B cell (primary cell): Measurements from ENCODE around the gene PCSK7. TPM values are rescaled to one million over a fixed set of nuclear protein-coding genes. Genes with fewer than 3 reads are reported as not detected.
"Not testable (repeated sequence)": the region's sequence is repeated elsewhere in the genome, so short reads cannot be mapped to it uniquely, and the experiment has no call there.

Experiments
- ATAC-seq: fragments of 200-7000 bp; cut with Tn5 transposase; one replicate; pipeline ENCODE4 v1.10.0; 2021; ENCODE audit warnings: low read depth, mild to moderate bottlenecking, moderate number of reproducible peaks, moderate library complexity
- CTCF ChIA-PET: fragments of 350-600 bp; sonication (Branson Sonifier 250); formaldehyde crosslinking; loops from one replicate; lab custom pipeline; 2021; ENCODE audit warnings: antibody characterized with exemption, inconsistent platforms; lab: Charles Lee
- POLR2A ChIA-PET: fragments of 350-600 bp; sonication (Branson Sonifier 250); formaldehyde crosslinking; loops from one replicate; lab custom pipeline; 2021; ENCODE audit warnings: antibody characterized with exemption; lab: Charles Lee
- DNase-seq: peaks from one replicate; pipeline ENCODE4 v3.0.0; 2013
- H2AFZ ChIP-seq: 2 replicates; pipeline ENCODE4 v1.6.1; 2012; ENCODE audit warnings: mild to moderate bottlenecking, low read depth, low read length; ENCODE audit not compliant: insufficient read depth, poor library complexity, severe bottlenecking
- H3K27ac ChIP-seq, 2 donors: 1 replicate in 1 of 2; 2 replicates in 1 of 2; pipeline ENCODE4 v1.5.1; 2012 to 2013; ENCODE audit warnings: low read length in 2 of 2, mild to moderate bottlenecking in 2 of 2, moderate library complexity in 1 of 2
- H3K27me3 ChIP-seq, 4 experiments: fragments of 200-600 bp in 1 of 4; sonication (generic) in 1 of 4; replicated peaks in 1 of 4; 1 replicate in 2 of 4; 2 replicates in 2 of 4; pipeline versions ENCODE4 v1.6.1 to v1.7.0; 2013 to 2016; ENCODE audit warnings: low read length in 3 of 4, mild to moderate bottlenecking in 2 of 4, mixed read lengths in 1 of 4, moderate library complexity in 1 of 4; ENCODE audit not compliant: insufficient read depth in 4 of 4, control insufficient read depth in 3 of 4; ENCODE audit errors: control extremely low read depth in 1 of 4
- H3K36me3 ChIP-seq, 2 experiments: replicated peaks in 1 of 2; 1 replicate in 1 of 2; 2 replicates in 1 of 2; pipeline versions ENCODE4 v1.6.1 to v1.7.1; 2013; ENCODE audit warnings: low read length in 1 of 2; ENCODE audit not compliant: insufficient read depth in 2 of 2, control insufficient read depth in 1 of 2; ENCODE audit errors: control extremely low read depth in 1 of 2, extremely low read depth in 1 of 2
- H3K4me1 ChIP-seq, 2 donors: fragments of 200-600 bp in 1 of 2; sonication (generic) in 1 of 2; 1 replicate in 1 of 2; 2 replicates in 1 of 2; pipeline versions ENCODE4 v1.5.1 to v1.6.1; 2013 to 2017; ENCODE audit warnings: low read length in 2 of 2; ENCODE audit not compliant: control insufficient read depth in 2 of 2, insufficient read depth in 2 of 2
- H3K4me2 ChIP-seq: replicated peaks from 2 replicates; pipeline ENCODE3; 2012; ENCODE audit warnings: mild to moderate bottlenecking, low read depth, low read length; ENCODE audit not compliant: poor library complexity, severe bottlenecking
- H3K4me3 ChIP-seq, 5 experiments: fragments of 200-600 bp in 1 of 5; sonication (generic) in 1 of 5; 1 replicate in 3 of 5; 2 replicates in 2 of 5; pipeline versions ENCODE4 v1.5.1 to v1.7.0; 2011 to 2016; ENCODE audit warnings: low read length in 4 of 5, mild to moderate bottlenecking in 4 of 5, low read depth in 2 of 5, control low read depth in 1 of 5, moderate library complexity in 1 of 5; ENCODE audit not compliant: insufficient read depth in 1 of 5; ENCODE audit errors: control extremely low read depth in 1 of 5, extremely low read depth in 1 of 5
- H3K79me2 ChIP-seq: fragments of 200-600 bp; sonication (generic); one replicate; pipeline ENCODE4 v1.6.0; 2016; ENCODE audit warnings: low read length; ENCODE audit not compliant: control insufficient read depth, insufficient read depth
- H3K9ac ChIP-seq: fragments of 200-600 bp; sonication (generic); 2 replicates; pipeline ENCODE4 v1.6.1; 2017; ENCODE audit warnings: mild to moderate bottlenecking, low read length, moderate library complexity
- H3K9me3 ChIP-seq, 3 donors: one replicate each; pipeline versions ENCODE4 v1.6.1 to v1.7.1; 2013; ENCODE audit warnings: low read length in 2 of 3; ENCODE audit not compliant: control insufficient read depth in 2 of 3, insufficient read depth in 1 of 3; ENCODE audit errors: control extremely low read depth in 1 of 3
- H4K20me1 ChIP-seq: 2 replicates; pipeline ENCODE4 v1.6.0; 2012; ENCODE audit warnings: mild to moderate bottlenecking, low read length; ENCODE audit not compliant: insufficient read depth, control insufficient read depth, poor library complexity, severe bottlenecking
- H3K27ac Mint-ChIP-seq: one replicate; pipeline ENCODE4 v1.8.0; 2021; ENCODE audit warnings: mixed read lengths
- H3K27me3 Mint-ChIP-seq: one replicate; pipeline ENCODE4 v1.8.0; 2021; ENCODE audit warnings: mixed read lengths
- H3K4me1 Mint-ChIP-seq: one replicate; pipeline ENCODE4 v1.8.0; 2021; ENCODE audit warnings: mixed read lengths
- H3K4me3 Mint-ChIP-seq: one replicate; pipeline ENCODE4 v1.8.0; 2021; ENCODE audit warnings: mixed read lengths
- H3K9me3 Mint-ChIP-seq: one replicate; pipeline ENCODE4 v1.8.0; 2022; ENCODE audit warnings: mixed read lengths; ENCODE audit not compliant: insufficient read depth
- CTCF ChIP-seq: fragments of 200-600 bp; IDR thresholded peaks from one replicate; pipeline ENCODE4 v1.8.0; 2022; ENCODE audit warnings: antibody characterized with exemption, mild to moderate bottlenecking
- EZH2 ChIP-seq: IDR thresholded peaks from 2 replicates; pipeline ENCODE4 v1.6.1; 2012; ENCODE audit warnings: borderline replicate concordance, low read depth, mild to moderate bottlenecking, moderate library complexity, low read length; ENCODE audit not compliant: insufficient read depth, poor library complexity, severe bottlenecking
- WGBS: methylation state at CpG from one replicate; pipeline ENCODE4 v1.1.5; 2013; ENCODE audit warnings: missing lambda C conversion rate; ENCODE audit not compliant: insufficient coverage; 5-methylcytosine and 5-hydroxymethylcytosine counted together
- intact Hi-C: fragments of 100-400 bp; cut with micrococcal nuclease; formaldehyde crosslinking; loops from one replicate; pipeline ENCODE4 v1.10.0; 2022
- polyA plus RNA-seq: library from polyadenylated mRNA; depleted of rRNA; stranded (reverse); fragments of >200 nt; gene quantifications from 2 replicates; pipeline ENCODE4 v1.2.3, GENCODE V29; 2012
- total RNA-seq, 2 donors: library from RNA; stranded (reverse); fragments of 120-200 nt in 1 of 2; gene quantifications; 1 replicate in 1 of 2; 2 replicates in 1 of 2; pipeline versions ENCODE4 v1.2.3 to v1.2.4, GENCODE V29; 2013 to 2022

PCSK7 gene
- total and polyA plus RNA-seq, 2 donors (not counting 1 experiment from before 2014, with no cell fraction given): 203 to 283 TPM

- ATAC-seq: no peak
- DNase-seq: no peak
- no peaks in the 10 kb centered on the region for H3K4me1 ChIP-seq
Measured at GRCh38 chr11:117273550-117274289, 41.8 kb upstream of the PCSK7 start.

GRCh38 chr11:117272175-117272574 is 40.3 kb upstream of the PCSK7 start:
- intact Hi-C loops, ATAC-seq, H4K20me1 ChIP-seq, H3K4me1 Mint-ChIP-seq, H3K9me3 ChIP-seq, H3K4me3 ChIP-seq, DNase-seq, H3K4me1 ChIP-seq, H3K9me3 Mint-ChIP-seq, H3K27me3 ChIP-seq, H3K4me2 ChIP-seq, H3K4me3 Mint-ChIP-seq, H3K27ac ChIP-seq, H3K79me2 ChIP-seq, H3K27me3 Mint-ChIP-seq, H2AFZ ChIP-seq, H3K9ac ChIP-seq, H3K27ac Mint-ChIP-seq: not testable (repeated sequence)
- H3K36me3 ChIP-seq: peaks cover 0 to 21% of the 10 kb centered on the region in 2 experiments
- WGBS: no CpG with 5 or more reads among the region's 5 CpGs
- CTCF ChIA-PET: interaction anchor here (1.3 kb wide), 1 partner anchor 12 kb away, joined by 5 read pairs; no protein-coding TSS in a partner anchor
- POLR2A ChIA-PET: interaction anchor here (0.6 kb wide), 1 partner anchor 138 kb away, joined by 4 read pairs; no protein-coding TSS in a partner anchor

More at GRCh38 chr11:117273550-117274289, 41.8 kb upstream of the PCSK7 start:
- no peaks in the 10 kb centered on the region for H3K79me2 ChIP-seq
- intact Hi-C loops: no loop called here
- no peak overlapping the region for H2AFZ ChIP-seq
- TF ChIP-seq EZH2 (no peak), CTCF (no peak)
- peaks cover 0 to 17% of the 10 kb centered on the region in 2 experiments for H3K36me3 ChIP-seq
- 97% methylated on average over 6 of the region's 9 CpGs for WGBS
- H3K27me3 ChIP-seq: no peaks in the 10 kb centered on the region
- ChIA-PET POLR2A (no interaction called here), CTCF (no interaction called here)
- Mint-ChIP-seq H3K27me3 (no peaks in the 10 kb centered on the region), H3K27ac (no peak overlapping the region), H3K4me1 (peaks cover 3% of the 10 kb centered on the region), H3K4me3 (no peak overlapping the region), H3K9me3 (no peaks in the 10 kb centered on the region)
- H4K20me1 ChIP-seq: no peaks in the 10 kb centered on the region
- H3K9me3 ChIP-seq: no peaks in the 10 kb centered on the region
- H3K27ac ChIP-seq: no peak overlapping the region
- no peak overlapping the region for H3K9ac ChIP-seq
- H3K4me2 ChIP-seq: no peak overlapping the region
- no peak overlapping the region for H3K4me3 ChIP-seq
